ENCODE measurements around the gene CTNNA1.

The CTNNA1 gene

GRCh38 chr5:138948471-138949222 lies 195.4 kb downstream of the CTNNA1 start:
- no peak for DNase-seq (ENCODE audit: low read depth, low spot score)

- no peak for DNase-seq (ENCODE audit: low read depth, low spot score)
Measured at GRCh38 chr5:138949223-138949574, 196.0 kb downstream of the CTNNA1 start.

GRCh38 chr5:138949988-138950387 lies 196.8 kb downstream of the CTNNA1 start:
- no peak for DNase-seq (ENCODE audit: low read depth, low spot score)

- DNase-seq (ENCODE audit: low read depth, low spot score) = no peak
Measured at GRCh38 chr5:138950421-138951031, 197.3 kb downstream of the CTNNA1 start.

GRCh38 chr5:138951091-138951985 lies 198.1 kb downstream of the CTNNA1 start:
- DNase-seq (ENCODE audit: low read depth, low spot score) = no peak

GRCh38 chr5:138951986-138952735 lies 198.9 kb downstream of the CTNNA1 start:
- DNase-seq (ENCODE audit: low read depth, low spot score) = no peak

- no peak for DNase-seq (ENCODE audit: low read depth, low spot score)
Measured at GRCh38 chr5:138952962-138953361, 199.7 kb downstream of the CTNNA1 start.

- no peak for DNase-seq (ENCODE audit: low read depth, low spot score)
Measured at GRCh38 chr5:138953387-138954256, 200.4 kb downstream of the CTNNA1 start.

GRCh38 chr5:138954257-138955012 lies 201.2 kb downstream of the CTNNA1 start:
- no peak for DNase-seq (ENCODE audit: low read depth, low spot score)

- DNase-seq (ENCODE audit: low read depth, low spot score) = no peak
Measured at GRCh38 chr5:138955013-138955660, 201.9 kb downstream of the CTNNA1 start.

GRCh38 chr5:138955671-138956295 lies 202.6 kb downstream of the CTNNA1 start:
- no peak for DNase-seq (ENCODE audit: low read depth, low spot score)

GRCh38 chr5:138956801-138957200 lies 203.6 kb downstream of the CTNNA1 start:
- DNase-seq (ENCODE audit: low read depth, low spot score) = no peak

- DNase-seq (ENCODE audit: low read depth, low spot score) = no peak
Measured at GRCh38 chr5:138960145-138960692, 207.0 kb downstream of the CTNNA1 start.

- DNase-seq (ENCODE audit: low read depth, low spot score) = no peak
Measured at GRCh38 chr5:138961221-138961620, 208.0 kb downstream of the CTNNA1 start.

GRCh38 chr5:138961729-138962128 lies 208.5 kb downstream of the CTNNA1 start:
- no peak for DNase-seq (ENCODE audit: low read depth, low spot score)

- no peak for DNase-seq (ENCODE audit: low read depth, low spot score)
Measured at GRCh38 chr5:138962614-138963370, 209.6 kb downstream of the CTNNA1 start.

- DNase-seq (ENCODE audit: low read depth, low spot score) = no peak
Measured at GRCh38 chr5:138963763-138964371, 210.6 kb downstream of the CTNNA1 start.

Measured in iPS DF 19.7 (cell line).